Smooth muscle cell (in vitro differentiated cells): Measurements from ENCODE around the gene HELQ. TPM values are rescaled to one million over a fixed set of nuclear protein-coding genes. Genes with fewer than 3 reads are reported as not detected.
A peak's percentile ranks its signal among the peaks of the same experiment; 100 is the strongest.

Source experiments
- DNase-seq: peaks from one replicate; lab custom pipeline; 2025; ENCODE audit not compliant: unreplicated experiment; lab: John Stamatoyannopoulos, UW
- H2AFZ ChIP-seq: fragments of 200-600 bp; sonication (generic); 2 replicates; pipeline ENCODE4 v1.6.0; 2016; ENCODE audit warnings: antibody characterized with exemption, low read depth, mild to moderate bottlenecking
- H3F3A ChIP-seq: fragments of 200-600 bp; sonication (generic); 2 replicates; pipeline ENCODE4 v1.6.0; 2017; ENCODE audit warnings: antibody characterized with exemption, low read depth
- H3K27ac ChIP-seq: fragments of 200-600 bp; sonication (generic); 2 replicates; pipeline ENCODE4 v1.5.1; 2016; ENCODE audit warnings: low read depth, mild to moderate bottlenecking
- H3K27me3 ChIP-seq: fragments of 200-600 bp; sonication (generic); 2 replicates; pipeline ENCODE4 v1.6.1; 2016; ENCODE audit warnings: low read depth, mild to moderate bottlenecking
- H3K36me3 ChIP-seq: fragments of 200-600 bp; sonication (generic); 2 replicates; pipeline ENCODE4 v1.5.1; 2016; ENCODE audit warnings: low read depth
- H3K4me1 ChIP-seq: fragments of 200-600 bp; sonication (generic); 2 replicates; pipeline ENCODE4 v1.5.1; 2016; ENCODE audit warnings: low read depth
- H3K4me2 ChIP-seq: fragments of 200-600 bp; sonication (generic); 2 replicates; pipeline ENCODE4 v1.6.0; 2016; ENCODE audit warnings: mild to moderate bottlenecking
- H3K4me3 ChIP-seq: fragments of 200-600 bp; sonication (generic); 2 replicates; pipeline ENCODE4 v1.5.1; 2016; ENCODE audit warnings: mild to moderate bottlenecking
- H3K79me2 ChIP-seq: fragments of 200-600 bp; sonication (generic); 2 replicates; pipeline ENCODE4 v1.6.0; 2016; ENCODE audit warnings: low read depth, mild to moderate bottlenecking
- H3K9ac ChIP-seq: fragments of 200-600 bp; sonication (generic); 2 replicates; pipeline ENCODE4 v1.6.0; 2016; ENCODE audit warnings: low read depth
- H3K9me3 ChIP-seq: fragments of 200-600 bp; sonication (generic); replicated peaks from 2 replicates; pipeline ENCODE4 v1.5.1; 2016; ENCODE audit warnings: low read depth
- H4K20me1 ChIP-seq: fragments of 200-600 bp; sonication (generic); 2 replicates; pipeline ENCODE4 v1.6.0; 2016; ENCODE audit warnings: low read depth
- WGBS: methylation state at CpG from one replicate; pipeline ENCODE4 v1.1.7; 2016; ENCODE audit warnings: low lambda C conversion rate; 5-methylcytosine and 5-hydroxymethylcytosine counted together
- polyA plus RNA-seq: library from polyadenylated mRNA; unstranded; fragments of >200 nt; fragmentation: Nextera tagmentation; extraction: Ambion mirVana; gene quantifications from 2 replicates; pipeline ENCODE4 v1.2.1, GENCODE V29; 2016
- total RNA-seq: library from RNA; depleted of rRNA; stranded (reverse); fragments of >200 nt; gene quantifications from 2 replicates; pipeline ENCODE4 v1.2.3, GENCODE V29; 2014
- TF ChIP-seq, protein P1 (sequence below): fragments of 200-600 bp; sonication (generic); IDR thresholded peaks from 2 replicates; pipeline ENCODE4 v1.5.1; 2017; ENCODE audit warnings: borderline replicate concordance, mild to moderate bottlenecking, antibody characterized with exemption; ENCODE audit not compliant: insufficient read depth, poor library complexity, severe bottlenecking

The HELQ gene
- total and polyA plus RNA-seq, 2 experiments from 2014 or later = 5.7 to 6.1 TPM

- WGBS = 1% methylated on average over 64 of the region's 93 CpGs
- Histone ChIP-seq H3K4me2 (peak within 1 kb of the TSS; percentile 83), H3K4me3 (peak within 1 kb of the TSS; percentile 69), H3K79me2 (no peaks in the 10 kb centered on the region), H3K36me3 (no peaks in the 10 kb centered on the region), H4K20me1 (no peaks in the 10 kb centered on the region), H3K9ac (peak within 1 kb of the TSS; percentile 44), H3K4me1 (peaks cover 11% of the 10 kb centered on the region), H3K9me3 (no peaks in the 10 kb centered on the region), H3K27ac (peak within 1 kb of the TSS; percentile 47), H3K27me3 (no peaks in the 10 kb centered on the region), H3F3A (peaks cover 4% of the 10 kb centered on the region), H2AFZ (peak within 1 kb of the TSS; percentile 98)
- TF ChIP-seq, protein P1, sequence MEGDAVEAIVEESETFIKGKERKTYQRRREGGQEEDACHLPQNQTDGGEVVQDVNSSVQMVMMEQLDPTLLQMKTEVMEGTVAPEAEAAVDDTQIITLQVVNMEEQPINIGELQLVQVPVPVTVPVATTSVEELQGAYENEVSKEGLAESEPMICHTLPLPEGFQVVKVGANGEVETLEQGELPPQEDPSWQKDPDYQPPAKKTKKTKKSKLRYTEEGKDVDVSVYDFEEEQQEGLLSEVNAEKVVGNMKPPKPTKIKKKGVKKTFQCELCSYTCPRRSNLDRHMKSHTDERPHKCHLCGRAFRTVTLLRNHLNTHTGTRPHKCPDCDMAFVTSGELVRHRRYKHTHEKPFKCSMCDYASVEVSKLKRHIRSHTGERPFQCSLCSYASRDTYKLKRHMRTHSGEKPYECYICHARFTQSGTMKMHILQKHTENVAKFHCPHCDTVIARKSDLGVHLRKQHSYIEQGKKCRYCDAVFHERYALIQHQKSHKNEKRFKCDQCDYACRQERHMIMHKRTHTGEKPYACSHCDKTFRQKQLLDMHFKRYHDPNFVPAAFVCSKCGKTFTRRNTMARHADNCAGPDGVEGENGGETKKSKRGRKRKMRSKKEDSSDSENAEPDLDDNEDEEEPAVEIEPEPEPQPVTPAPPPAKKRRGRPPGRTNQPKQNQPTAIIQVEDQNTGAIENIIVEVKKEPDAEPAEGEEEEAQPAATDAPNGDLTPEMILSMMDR = no peak
- peak; percentile 76 for DNase-seq
Measured at GRCh38 chr4:83484500-83485461, 29.2 kb upstream of the HELQ start, which contains the start of gene ABRAXAS1. Gene ABRAXAS1 (minus strand): TSS chr4:83485100. CDS start chr4:83485072, 28 bp downstream.

DNA sequence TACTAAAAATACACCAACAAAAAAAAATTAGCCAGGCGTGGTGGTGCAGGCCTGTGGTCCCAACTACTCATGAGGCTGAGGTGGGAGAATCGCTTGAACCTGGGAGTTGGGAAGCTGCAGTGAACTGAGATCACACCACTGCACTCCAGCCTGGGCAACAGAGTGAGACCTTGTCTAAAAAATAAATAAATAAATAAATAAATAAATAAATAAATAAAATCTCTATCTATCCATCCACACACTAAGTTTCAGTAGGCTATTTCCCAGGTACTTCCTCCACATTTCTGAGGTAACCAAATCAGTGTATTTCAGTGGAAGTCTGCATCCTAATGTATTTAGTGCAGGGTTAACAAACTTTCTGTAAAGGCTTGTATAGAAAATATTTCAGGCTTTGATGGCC, 18.3 kb upstream of the HELQ start:
- no peaks in the 10 kb centered on the region for H3K36me3 ChIP-seq
- TF ChIP-seq, protein P1 = no peak
- H3K4me2 ChIP-seq = no peak overlapping the region
- H3K4me3 ChIP-seq = no peak overlapping the region
- H3K9ac ChIP-seq = no peak overlapping the region
- no peaks in the 10 kb centered on the region for H3K79me2 ChIP-seq
- H4K20me1 ChIP-seq = no peaks in the 10 kb centered on the region
- DNase-seq = no peak
- H3K27me3 ChIP-seq = no peaks in the 10 kb centered on the region
- no peak overlapping the region for H2AFZ ChIP-seq
- H3F3A ChIP-seq = no peaks in the 10 kb centered on the region
- H3K4me1 ChIP-seq = no peaks in the 10 kb centered on the region
- WGBS = 100% methylated on average over 2 of the region's 2 CpGs
- H3K27ac ChIP-seq = no peak overlapping the region
- no peaks in the 10 kb centered on the region for H3K9me3 ChIP-seq

DNA sequence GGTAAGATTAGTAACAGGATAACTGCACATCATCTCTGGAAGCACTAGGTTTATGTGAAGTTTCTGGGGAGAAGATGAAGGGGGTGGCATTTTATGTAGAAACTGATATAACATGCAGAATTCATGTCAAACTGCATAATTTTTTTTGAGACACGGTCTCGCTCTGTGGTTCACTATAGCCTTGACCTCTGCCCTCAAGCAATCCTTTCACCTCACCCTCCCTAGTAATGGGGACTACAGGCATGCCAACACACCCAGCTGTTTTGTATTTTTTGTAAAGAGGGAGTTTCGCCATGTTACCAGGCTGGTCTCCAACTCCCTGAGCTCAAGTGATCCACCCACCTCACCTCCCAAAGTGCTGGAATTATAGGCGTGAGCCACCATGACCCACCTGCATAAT, 17.8 kb upstream of the HELQ start:
- no peaks in the 10 kb centered on the region for H3K9me3 ChIP-seq
- no peaks in the 10 kb centered on the region for H4K20me1 ChIP-seq
- H3F3A ChIP-seq = no peaks in the 10 kb centered on the region
- H3K27ac ChIP-seq = no peak overlapping the region
- no peaks in the 10 kb centered on the region for H3K27me3 ChIP-seq
- DNase-seq = no peak
- H3K36me3 ChIP-seq = peaks cover 3% of the 10 kb centered on the region
- no peaks in the 10 kb centered on the region for H3K4me1 ChIP-seq
- H3K4me2 ChIP-seq = no peak overlapping the region
- WGBS = 86% methylated on average over 4 of the region's 4 CpGs
- no peak overlapping the region for H3K9ac ChIP-seq
- no peak overlapping the region for H2AFZ ChIP-seq
- no peaks in the 10 kb centered on the region for H3K79me2 ChIP-seq
- no peak overlapping the region for H3K4me3 ChIP-seq
- TF ChIP-seq, protein P1 = no peak

GRCh38 chr4:83456184-83456501, 520 bp upstream of the HELQ start:
- TF ChIP-seq, protein P1 = no peak
- Histone ChIP-seq H3K9me3 (no peaks in the 10 kb centered on the region), H3K36me3 (peaks cover 15% of the 10 kb centered on the region), H3F3A (no peaks in the 10 kb centered on the region), H3K27me3 (no peaks in the 10 kb centered on the region), H3K27ac (peak overlapping the region; percentile 95), H3K4me1 (peaks cover 13% of the 10 kb centered on the region), H3K4me3 (peak overlapping the region; percentile 74), H3K79me2 (peaks cover 42% of the 10 kb centered on the region), H3K4me2 (peak overlapping the region; percentile 92), H2AFZ (peak overlapping the region; percentile 97), H3K9ac (peak overlapping the region; percentile 97), H4K20me1 (no peaks in the 10 kb centered on the region)
- WGBS = 2% methylated on average over 7 of the region's 7 CpGs
- DNase-seq = no peak
